H9 (cell line): ENCODE results near the gene SCUBE1. TPM values are rescaled to one million over a fixed set of nuclear protein-coding genes. Genes with fewer than 3 reads are reported as not detected.

Source experiments
- DNase-seq: peaks from one replicate; pipeline ENCODE4 v3.0.0-alpha.2; 2017
- H2AFZ ChIP-seq: one replicate; pipeline ENCODE4 v1.6.1; 2013; ENCODE audit warnings: mild to moderate bottlenecking, low read length, control low read depth, moderate library complexity
- H2AK5ac ChIP-seq: 2 replicates; pipeline ENCODE4 v1.6.1; 2013; ENCODE audit warnings: low read length, control low read depth, mixed read lengths; ENCODE audit not compliant: insufficient read length
- H2BK120ac ChIP-seq: one replicate; pipeline ENCODE4 v1.6.1; 2013; ENCODE audit warnings: low read depth, mild to moderate bottlenecking, low read length, control low read depth, inconsistent platforms; ENCODE audit not compliant: poor library complexity, severe bottlenecking
- H2BK12ac ChIP-seq: 2 replicates; pipeline ENCODE4 v1.6.1; 2013; ENCODE audit warnings: low read length, control low read depth, mixed read lengths, low read depth; ENCODE audit not compliant: insufficient read length
- H2BK15ac ChIP-seq: 2 replicates; pipeline ENCODE4 v1.6.1; 2013; ENCODE audit warnings: low read depth, low read length, control low read depth
- H2BK20ac ChIP-seq: one replicate; pipeline ENCODE4 v1.6.1; 2013; ENCODE audit warnings: low read depth, mild to moderate bottlenecking, low read length, control low read depth, inconsistent platforms; ENCODE audit not compliant: poor library complexity, severe bottlenecking
- H2BK5ac ChIP-seq: 2 replicates; pipeline ENCODE4 v1.6.1; 2013; ENCODE audit warnings: low read length, control low read depth, mixed read lengths; ENCODE audit not compliant: insufficient read length
- H3K14ac ChIP-seq: 2 replicates; pipeline ENCODE4 v1.6.1; 2013; ENCODE audit warnings: low read length, control low read depth; ENCODE audit not compliant: insufficient read depth
- H3K18ac ChIP-seq: 2 replicates; pipeline ENCODE4 v1.6.1; 2013; ENCODE audit warnings: low read depth, mild to moderate bottlenecking, mixed read lengths, low read length, control low read depth; ENCODE audit not compliant: insufficient read length
- H3K23ac ChIP-seq: 2 replicates; pipeline ENCODE4 v1.6.1; 2013; ENCODE audit warnings: low read length, control low read depth, mixed read lengths, low read depth; ENCODE audit not compliant: insufficient read length
- H3K23me2 ChIP-seq: 2 replicates; pipeline ENCODE4 v1.6.1; 2013; ENCODE audit warnings: low read depth, mild to moderate bottlenecking, mixed read lengths, low read length, control low read depth; ENCODE audit not compliant: insufficient read length, poor library complexity, severe bottlenecking
- H3K27ac ChIP-seq: 2 replicates; pipeline ENCODE4 v1.5.1; 2013; ENCODE audit warnings: low read length, control low read depth, mixed read lengths, low read depth; ENCODE audit not compliant: insufficient read length
- H3K27me3 ChIP-seq: 2 replicates; pipeline ENCODE4 v1.6.1; 2013; ENCODE audit warnings: low read length, control low read depth, inconsistent platforms; ENCODE audit not compliant: insufficient read depth
- H3K4ac ChIP-seq: 2 replicates; pipeline ENCODE4 v1.6.1; 2013; ENCODE audit warnings: low read depth, mild to moderate bottlenecking, control low read depth, inconsistent platforms, low read length, moderate library complexity
- H3K4me1 ChIP-seq: 2 replicates; pipeline ENCODE4 v1.6.1; 2013; ENCODE audit warnings: low read length, control low read depth, inconsistent platforms; ENCODE audit not compliant: insufficient read depth
- H3K4me2 ChIP-seq: 2 replicates; pipeline ENCODE4 v1.6.1; 2013; ENCODE audit warnings: low read length, control low read depth, mixed read lengths; ENCODE audit not compliant: insufficient read length, insufficient read depth
- H3K56ac ChIP-seq: 2 replicates; pipeline ENCODE4 v1.6.1; 2013; ENCODE audit warnings: low read depth, mild to moderate bottlenecking, mixed read lengths, low read length, control low read depth; ENCODE audit not compliant: insufficient read length
- H3K79me1 ChIP-seq: 2 replicates; pipeline ENCODE4 v1.6.1; 2013; ENCODE audit warnings: low read depth, mild to moderate bottlenecking, moderate library complexity, low read length, control low read depth, inconsistent platforms; ENCODE audit not compliant: insufficient read depth, poor library complexity, severe bottlenecking
- H3K79me2 ChIP-seq: 2 replicates; pipeline ENCODE4 v1.6.1; 2013; ENCODE audit warnings: low read length, control low read depth, inconsistent platforms; ENCODE audit not compliant: insufficient read depth
- H3K9ac ChIP-seq: 2 replicates; pipeline ENCODE4 v1.6.1; 2013; ENCODE audit warnings: low read length, control low read depth, mixed read lengths; ENCODE audit not compliant: insufficient read length; ENCODE audit errors: extremely low read depth
- H3K9me3 ChIP-seq: one replicate; pipeline ENCODE4 v1.6.1; 2013; ENCODE audit warnings: low read depth, low read length, inconsistent platforms; ENCODE audit not compliant: control insufficient read depth
- H3T11ph ChIP-seq: one replicate; pipeline ENCODE4 v1.6.1; 2013; ENCODE audit warnings: mild to moderate bottlenecking, low read length, control low read depth, inconsistent platforms
- H4K20me1 ChIP-seq: one replicate; pipeline ENCODE4 v1.6.1; 2013; ENCODE audit not compliant: control insufficient read depth, insufficient read length, insufficient read depth
- H4K5ac ChIP-seq: 2 replicates; pipeline ENCODE4 v1.6.1; 2013; ENCODE audit warnings: low read depth, mild to moderate bottlenecking, mixed read lengths, low read length, control low read depth; ENCODE audit not compliant: insufficient read length
- H4K8ac ChIP-seq: replicated peaks from 2 replicates; pipeline ENCODE4 v1.6.1; 2013; ENCODE audit warnings: low read length, control low read depth, mixed read lengths, low read depth; ENCODE audit not compliant: insufficient read length
- H4K91ac ChIP-seq: 2 replicates; pipeline ENCODE4 v1.6.1; 2013; ENCODE audit warnings: low read depth, mild to moderate bottlenecking, moderate library complexity, mixed read lengths, low read length, control low read depth; ENCODE audit not compliant: insufficient read length
- H3K27ac Mint-ChIP-seq, 3 experiments: 2 replicates in 2 of 3; 3 replicates in 1 of 3; pipeline ENCODE4 v1.8.0; 2020 to 2021; ENCODE audit warnings: mixed read lengths in 3 of 3, mild to moderate bottlenecking in 1 of 3, moderate library complexity in 1 of 3
- H3K27me3 Mint-ChIP-seq: 2 replicates; pipeline ENCODE4 v1.8.0; 2021; ENCODE audit warnings: low read depth, mild to moderate bottlenecking, moderate library complexity, mixed read lengths
- H3K36me3 Mint-ChIP-seq, 3 experiments: 2 replicates in 2 of 3; 3 replicates in 1 of 3; pipeline ENCODE4 v1.8.0; 2020 to 2021; ENCODE audit warnings: low read depth in 3 of 3, mixed read lengths in 3 of 3; ENCODE audit not compliant: insufficient read depth in 1 of 3
- H3K4me1 Mint-ChIP-seq, 2 experiments: 2 replicates each; pipeline ENCODE4 v1.8.0; 2020; ENCODE audit warnings: mixed read lengths in 2 of 2
- H3K4me3 Mint-ChIP-seq, 2 experiments: 2 replicates in 1 of 2; 3 replicates in 1 of 2; pipeline ENCODE4 v1.8.0; 2020 to 2021; ENCODE audit warnings: mild to moderate bottlenecking in 2 of 2, mixed read lengths in 2 of 2, moderate library complexity in 1 of 2
- H3K9me3 Mint-ChIP-seq, 2 experiments: 2 replicates in 1 of 2; 3 replicates in 1 of 2; pipeline ENCODE4 v1.8.0; 2020; ENCODE audit warnings: mild to moderate bottlenecking in 2 of 2, mixed read lengths in 2 of 2, moderate library complexity in 1 of 2
- CTCF ChIP-seq: fragments of 200-600 bp; sonication (generic); conservative IDR thresholded peaks from 3 replicates; pipeline ENCODE4 v1.8.0; 2021; ENCODE audit warnings: antibody characterized with exemption, mild to moderate bottlenecking
- WGBS: extraction: QIAGEN DNeasy Blood & Tissue Kit; methylation state at CpG from one replicate; pipeline ENCODE4 v1.1.7; 2013; ENCODE audit warnings: missing lambda C conversion rate, low lambda C conversion rate, mixed read lengths; ENCODE audit not compliant: insufficient read length; ENCODE audit errors: extremely low coverage; 5-methylcytosine and 5-hydroxymethylcytosine counted together
- total RNA-seq: library from RNA; stranded (reverse); gene quantifications from 2 replicates; pipeline ENCODE4 v1.2.1, GENCODE V29; 2021

The SCUBE1 gene
- total RNA-seq, 1 experiment from 2014 or later = 1.2 TPM

GRCh38 chr22:43200031-43200430, 143.1 kb downstream of the SCUBE1 start:
- Mint-ChIP-seq H3K9me3 (no peaks in the 10 kb centered on the region), H3K4me3 (no peak overlapping the region), H3K4me1 (peaks cover 14 to 21% of the 10 kb centered on the region in 2 experiments), H3K27me3 (peaks cover 6% of the 10 kb centered on the region), H3K27ac (no peak overlapping the region), H3K36me3 (no peaks in the 10 kb centered on the region)
- Histone ChIP-seq H4K5ac (no peak overlapping the region), H3K4me1 (no peaks in the 10 kb centered on the region), H3K4ac (no peak overlapping the region), H3K27me3 (no peaks in the 10 kb centered on the region), H3K9ac (no peak overlapping the region), H3K79me1 (no peaks in the 10 kb centered on the region), H3T11ph (no peak overlapping the region), H3K27ac (no peak overlapping the region), H3K4me2 (no peak overlapping the region), H2AK5ac (no peak overlapping the region), H4K8ac (no peak overlapping the region), H3K23ac (no peak overlapping the region), H2BK5ac (no peak overlapping the region), H3K14ac (no peak overlapping the region), H2BK15ac (no peak overlapping the region), H3K79me2 (no peaks in the 10 kb centered on the region), H3K18ac (no peak overlapping the region), H3K56ac (no peak overlapping the region), H2BK12ac (no peak overlapping the region), H2BK20ac (no peak overlapping the region), H4K91ac (no peak overlapping the region), H2BK120ac (no peak overlapping the region), H4K20me1 (no peaks in the 10 kb centered on the region), H3K23me2 (no peaks in the 10 kb centered on the region), H2AFZ (no peak overlapping the region), H3K9me3 (no peaks in the 10 kb centered on the region)
- no peak for TF ChIP-seq CTCF
- no peak for DNase-seq
- no CpG with 5 or more reads among the region's 17 CpGs for WGBS
